Measurements from ENCODE around the gene C4orf36.

C4orf36 gene

DNA sequence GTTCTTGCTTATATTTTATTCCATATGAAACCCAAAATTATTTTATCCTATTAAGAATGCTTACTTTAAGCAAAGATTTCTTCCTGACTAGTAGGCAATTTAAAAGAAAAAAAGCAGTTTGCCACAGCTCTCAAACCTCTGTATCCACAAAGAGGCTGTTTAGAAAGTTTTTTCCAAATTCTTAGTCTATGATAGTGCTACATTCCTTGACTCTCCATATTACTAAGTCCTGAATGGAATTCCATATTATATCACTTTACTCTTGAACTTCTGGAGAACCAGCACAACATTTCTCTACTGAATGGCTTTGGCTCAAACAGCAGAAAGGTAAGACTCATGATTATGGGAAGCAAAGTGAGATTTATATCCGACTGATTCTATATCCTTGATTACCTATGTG lies 51.4 kb downstream of the C4orf36 start:
- no peak overlapping the region for H3K4me3 ChIP-seq (ENCODE audit: low read depth, low read length)
- TF ChIP-seq, protein P1, sequence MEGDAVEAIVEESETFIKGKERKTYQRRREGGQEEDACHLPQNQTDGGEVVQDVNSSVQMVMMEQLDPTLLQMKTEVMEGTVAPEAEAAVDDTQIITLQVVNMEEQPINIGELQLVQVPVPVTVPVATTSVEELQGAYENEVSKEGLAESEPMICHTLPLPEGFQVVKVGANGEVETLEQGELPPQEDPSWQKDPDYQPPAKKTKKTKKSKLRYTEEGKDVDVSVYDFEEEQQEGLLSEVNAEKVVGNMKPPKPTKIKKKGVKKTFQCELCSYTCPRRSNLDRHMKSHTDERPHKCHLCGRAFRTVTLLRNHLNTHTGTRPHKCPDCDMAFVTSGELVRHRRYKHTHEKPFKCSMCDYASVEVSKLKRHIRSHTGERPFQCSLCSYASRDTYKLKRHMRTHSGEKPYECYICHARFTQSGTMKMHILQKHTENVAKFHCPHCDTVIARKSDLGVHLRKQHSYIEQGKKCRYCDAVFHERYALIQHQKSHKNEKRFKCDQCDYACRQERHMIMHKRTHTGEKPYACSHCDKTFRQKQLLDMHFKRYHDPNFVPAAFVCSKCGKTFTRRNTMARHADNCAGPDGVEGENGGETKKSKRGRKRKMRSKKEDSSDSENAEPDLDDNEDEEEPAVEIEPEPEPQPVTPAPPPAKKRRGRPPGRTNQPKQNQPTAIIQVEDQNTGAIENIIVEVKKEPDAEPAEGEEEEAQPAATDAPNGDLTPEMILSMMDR (IDR thresholded peaks at IDR 0.05; ENCODE audit: low read depth, low read length): no peak

DNA sequence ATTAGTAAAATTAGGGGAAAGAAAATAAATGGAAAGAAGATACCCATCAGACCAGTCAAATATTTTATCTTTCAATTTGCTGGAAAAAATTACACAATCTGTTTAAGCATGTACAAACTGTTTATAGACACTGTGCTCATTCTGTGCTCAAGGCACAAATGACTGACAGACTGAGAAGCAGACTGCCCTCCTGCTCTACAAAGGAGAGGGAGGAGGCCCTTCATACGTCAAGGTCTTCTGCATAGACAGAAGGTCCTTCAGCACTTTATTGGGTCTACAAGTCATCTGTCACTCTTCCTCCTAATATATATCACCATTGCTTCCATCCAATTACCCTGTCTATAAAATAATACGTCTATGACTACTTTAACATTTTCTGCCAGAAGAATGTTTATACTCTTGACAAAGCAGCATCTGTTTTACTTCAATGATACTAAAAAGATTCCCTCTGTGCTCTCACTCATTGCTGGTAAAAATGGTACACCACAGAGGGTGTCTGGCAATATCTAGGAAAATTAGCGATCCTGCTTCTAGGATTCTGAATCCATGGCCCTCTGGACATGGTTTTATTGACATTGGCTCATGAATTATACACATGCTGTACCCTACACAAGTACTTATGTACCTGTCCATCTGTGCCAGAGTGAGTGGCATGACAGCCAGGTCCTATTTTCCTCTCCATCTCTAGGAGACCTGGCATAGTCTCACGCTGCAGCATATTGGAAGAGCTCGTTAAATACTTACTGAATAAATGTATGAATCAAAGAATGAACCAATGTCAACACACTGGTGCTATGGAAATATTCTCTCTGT lies 54.3 kb downstream of the C4orf36 start:
- no peak overlapping the region for H3K4me3 ChIP-seq (ENCODE audit: low read depth, low read length)
- TF ChIP-seq, protein P1 (IDR thresholded peaks at IDR 0.05; ENCODE audit: low read depth, low read length): no peak

DNA sequence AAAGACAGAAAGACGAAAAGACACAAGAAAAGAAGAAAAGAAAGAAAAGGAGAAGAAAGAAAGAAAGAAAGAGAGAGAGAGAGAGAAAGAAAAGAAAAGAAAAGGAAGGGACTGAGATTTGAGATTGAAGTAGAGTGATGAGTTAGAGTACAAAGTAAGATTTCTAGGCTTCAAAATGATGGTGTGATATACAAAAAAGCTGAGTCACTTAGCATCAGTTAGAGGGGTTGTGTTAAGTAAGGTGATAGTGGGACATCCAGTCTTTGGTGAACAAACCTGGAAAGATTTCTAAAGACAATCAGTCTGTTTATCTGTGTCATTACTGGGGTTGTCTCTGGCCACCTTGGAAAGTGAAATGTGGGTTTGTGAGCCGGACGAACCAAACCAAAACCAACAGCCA lies 56.5 kb downstream of the C4orf36 start:
- H3K4me3 ChIP-seq (ENCODE audit: low read depth, low read length): no peak overlapping the region
- TF ChIP-seq, protein P1 (IDR thresholded peaks at IDR 0.05; ENCODE audit: low read depth, low read length): no peak

DNA sequence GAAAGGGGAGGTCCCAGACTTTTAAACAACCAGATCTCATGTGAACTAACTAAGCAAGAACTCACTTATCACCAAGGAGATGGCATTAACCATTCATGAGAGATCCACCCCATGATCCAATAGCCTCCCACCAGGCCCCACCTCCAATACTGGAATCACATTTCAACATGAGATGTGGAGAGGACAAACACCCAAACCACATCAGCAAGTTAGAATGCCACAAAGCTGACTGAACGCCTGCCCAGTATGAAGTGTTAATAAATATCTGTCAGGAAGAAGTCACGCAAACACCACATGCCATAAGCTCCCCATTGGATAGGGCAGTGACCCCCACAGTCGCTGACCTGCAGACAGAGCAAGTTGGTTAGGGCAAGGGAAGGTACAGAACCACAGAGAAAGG lies 57.3 kb downstream of the C4orf36 start:
- H3K4me3 ChIP-seq (ENCODE audit: low read depth, low read length): no peak overlapping the region
- TF ChIP-seq, protein P1 (IDR thresholded peaks at IDR 0.05; ENCODE audit: low read depth, low read length): no peak

GRCh38 chr4:86833615-86834014 lies 58.6 kb downstream of the C4orf36 start:
- TF ChIP-seq, protein P1 (IDR thresholded peaks at IDR 0.05; ENCODE audit: low read depth, low read length): no peak
- no peak overlapping the region for H3K4me3 ChIP-seq (ENCODE audit: low read depth, low read length)

- TF ChIP-seq, protein P1 (IDR thresholded peaks at IDR 0.05; ENCODE audit: low read depth, low read length): no peak
- H3K4me3 ChIP-seq (ENCODE audit: low read depth, low read length): peak overlapping the region; percentile 32
Observed at GRCh38 chr4:86831262-86832130, 60.7 kb downstream of the C4orf36 start.
